AG04450 (cell line): ENCODE results near the gene PRAME. TPM values are rescaled to one million over a fixed set of nuclear protein-coding genes. Genes with fewer than 3 reads are reported as not detected.
"Not testable (repeated sequence)": the region's sequence is repeated elsewhere in the genome, so short reads cannot be mapped to it uniquely, and the experiment has no call there.

Source experiments
- CTCF ChIA-PET: fragments of 300-600, 350-600 bp; formaldehyde crosslinking; extraction: SDS; loops from one replicate; lab custom pipeline; 2022; ENCODE audit warnings: antibody characterized with exemption, inconsistent platforms; lab: Charles Lee
- POLR2A ChIA-PET: fragments of 350-600 bp; formaldehyde crosslinking; extraction: SDS; loops from one replicate; lab custom pipeline; 2021; ENCODE audit warnings: antibody characterized with exemption, inconsistent platforms; lab: Yijun Ruan, JAX
- DNase-seq: peaks from one replicate; pipeline ENCODE4 v3.0.0-alpha.2; 2011; ENCODE audit warnings: low read depth, low spot score
- H3K27ac ChIP-seq: one replicate; pipeline ENCODE4 v1.5.1; 2012; ENCODE audit warnings: low read depth, low read length, control low read depth
- H3K27me3 ChIP-seq: one replicate; pipeline ENCODE4 v1.6.0; 2012; ENCODE audit warnings: low read length; ENCODE audit not compliant: control insufficient read depth, insufficient read depth
- H3K4me3 ChIP-seq: 2 replicates; pipeline ENCODE4 v1.5.1; 2011; ENCODE audit warnings: mild to moderate bottlenecking, low read depth, low read length, control low read depth
- H3K9me3 ChIP-seq: 2 replicates; pipeline ENCODE4 v1.5.1; 2012; ENCODE audit warnings: low read length; ENCODE audit not compliant: control insufficient read depth, insufficient read depth
- polyA plus RNA-seq: library from polyadenylated mRNA; depleted of rRNA; stranded (reverse); fragments of >200 nt; gene quantifications from 2 replicates; pipeline ENCODE4 v1.2.3, GENCODE V29; 2011
- TF ChIP-seq, protein P1 (sequence below): IDR thresholded peaks from 2 replicates; pipeline ENCODE4 v1.5.1; 2011; ENCODE audit warnings: low read depth, low read length, control low read depth, inconsistent platforms

The PRAME gene
- polyA plus RNA-seq, 1 experiment: 0.24 TPM

DNA sequence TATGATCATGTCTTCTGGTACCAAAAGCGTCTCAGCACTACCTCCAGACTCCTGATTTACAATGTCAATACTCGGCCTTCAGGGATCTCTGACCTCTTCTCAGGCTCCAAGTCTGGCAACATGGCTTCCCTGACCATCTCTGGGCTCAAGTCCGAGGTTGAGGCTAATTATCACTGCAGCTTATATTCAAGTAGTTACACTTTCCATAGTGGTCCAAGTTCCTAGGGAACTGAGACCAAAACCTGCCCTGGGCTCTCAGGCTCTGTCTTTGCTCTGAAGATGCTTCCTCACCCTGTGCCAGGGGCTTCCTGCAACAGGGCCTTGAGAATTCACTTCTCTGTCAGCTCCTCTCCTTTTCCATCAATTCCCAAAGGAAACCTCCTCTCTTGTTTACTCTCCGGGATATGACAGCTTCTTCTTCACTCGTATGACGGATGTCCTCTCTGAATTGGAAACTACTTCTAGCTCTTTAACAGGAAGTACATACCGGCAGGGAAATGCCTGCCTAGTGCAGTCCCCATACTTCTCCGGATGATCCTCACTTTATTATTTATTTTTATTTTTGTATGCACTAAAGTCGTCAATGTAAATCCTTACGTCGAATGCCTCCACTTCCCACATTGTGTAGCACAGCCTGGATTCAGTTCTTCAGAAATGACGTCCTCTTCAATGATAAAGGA is 29.6 kb upstream of the PRAME start:
- POLR2A ChIA-PET: no interaction called here
- no peak for DNase-seq
- Histone ChIP-seq H3K27ac (no peak overlapping the region), H3K9me3 (no peaks in the 10 kb centered on the region), H3K27me3 (peaks cover 5% of the 10 kb centered on the region), H3K4me3 (no peak overlapping the region)
- TF ChIP-seq, protein P1, sequence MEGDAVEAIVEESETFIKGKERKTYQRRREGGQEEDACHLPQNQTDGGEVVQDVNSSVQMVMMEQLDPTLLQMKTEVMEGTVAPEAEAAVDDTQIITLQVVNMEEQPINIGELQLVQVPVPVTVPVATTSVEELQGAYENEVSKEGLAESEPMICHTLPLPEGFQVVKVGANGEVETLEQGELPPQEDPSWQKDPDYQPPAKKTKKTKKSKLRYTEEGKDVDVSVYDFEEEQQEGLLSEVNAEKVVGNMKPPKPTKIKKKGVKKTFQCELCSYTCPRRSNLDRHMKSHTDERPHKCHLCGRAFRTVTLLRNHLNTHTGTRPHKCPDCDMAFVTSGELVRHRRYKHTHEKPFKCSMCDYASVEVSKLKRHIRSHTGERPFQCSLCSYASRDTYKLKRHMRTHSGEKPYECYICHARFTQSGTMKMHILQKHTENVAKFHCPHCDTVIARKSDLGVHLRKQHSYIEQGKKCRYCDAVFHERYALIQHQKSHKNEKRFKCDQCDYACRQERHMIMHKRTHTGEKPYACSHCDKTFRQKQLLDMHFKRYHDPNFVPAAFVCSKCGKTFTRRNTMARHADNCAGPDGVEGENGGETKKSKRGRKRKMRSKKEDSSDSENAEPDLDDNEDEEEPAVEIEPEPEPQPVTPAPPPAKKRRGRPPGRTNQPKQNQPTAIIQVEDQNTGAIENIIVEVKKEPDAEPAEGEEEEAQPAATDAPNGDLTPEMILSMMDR: no peak
- CTCF ChIA-PET: interaction anchor here (1.4 to 5.4 kb wide), 7 partner anchors 9 to 369 kb away, joined by 4 to 53 read pairs (median 10); no protein-coding TSS in a partner anchor

DNA sequence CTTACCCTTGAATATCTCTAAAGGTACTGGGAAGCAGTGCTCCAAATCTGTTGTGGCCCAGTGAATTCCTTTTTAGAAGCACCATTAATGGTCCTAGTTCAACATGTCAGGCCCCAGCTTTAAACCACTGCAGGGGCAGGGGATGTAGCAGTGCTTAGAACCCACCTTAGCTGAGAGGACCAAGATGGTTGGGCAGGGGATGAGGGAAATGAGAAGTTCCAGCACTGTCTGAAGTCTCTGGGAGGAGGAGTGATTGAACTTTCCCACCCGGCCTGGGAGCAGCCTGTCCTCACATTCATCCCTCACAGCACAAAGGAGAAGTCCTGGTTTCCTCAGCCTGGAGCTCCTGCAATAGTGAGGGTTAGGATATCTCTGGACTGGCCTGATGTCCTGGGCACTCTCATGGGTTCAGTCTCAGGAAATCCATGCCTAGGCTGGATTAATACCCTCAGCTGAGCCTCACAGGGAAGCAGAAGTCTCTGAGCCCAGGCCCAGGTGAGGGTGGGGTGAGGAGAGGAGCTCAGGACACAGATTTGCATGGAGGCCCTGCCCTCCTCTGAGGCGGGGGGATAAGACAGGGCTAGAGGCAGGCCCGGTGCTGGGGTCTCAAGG is 28.6 kb upstream of the PRAME start:
- no peaks in the 10 kb centered on the region for H3K9me3 ChIP-seq
- POLR2A ChIA-PET: interaction anchor here (0.6 kb wide), 1 partner anchor 8 kb away, joined by 4 read pairs; no protein-coding TSS in a partner anchor
- H3K27ac ChIP-seq: no peak overlapping the region
- DNase-seq: no peak
- peaks cover 5% of the 10 kb centered on the region for H3K27me3 ChIP-seq
- CTCF ChIA-PET: interaction anchor here (0.6 to 5.4 kb wide), 23 partner anchors 9 to 1008 kb away, joined by 3 to 53 read pairs (median 4); no protein-coding TSS in a partner anchor
- TF ChIP-seq, protein P1: no peak
- H3K4me3 ChIP-seq: no peak overlapping the region

DNA sequence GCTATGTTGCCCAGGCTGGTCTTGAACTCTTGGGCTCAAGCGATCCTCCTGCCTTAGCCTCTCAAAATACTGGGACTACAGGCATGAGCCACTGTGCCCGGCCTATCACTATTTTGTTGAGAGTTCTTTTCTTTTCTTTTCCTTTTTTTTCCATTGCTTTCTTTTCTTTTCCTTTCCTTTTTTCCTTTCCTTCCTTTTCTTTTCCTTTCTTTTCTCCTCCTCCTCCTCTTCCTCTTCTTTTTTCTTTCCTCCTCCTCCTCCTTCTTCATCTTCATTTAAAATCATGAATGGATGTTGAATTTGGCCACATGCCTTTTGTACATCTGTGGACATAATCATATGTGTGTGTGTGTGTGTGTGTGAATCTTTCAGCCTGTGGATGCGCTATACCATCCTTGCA is 25.7 kb upstream of the PRAME start:
- no peak overlapping the region for H3K27ac ChIP-seq
- H3K9me3 ChIP-seq: no peaks in the 10 kb centered on the region
- DNase-seq: no peak
- no peak overlapping the region for H3K4me3 ChIP-seq
- TF ChIP-seq, protein P1: no peak
- peaks cover 5% of the 10 kb centered on the region for H3K27me3 ChIP-seq
- POLR2A ChIA-PET: no interaction called here
- CTCF ChIA-PET: interaction anchor here (0.7 to 5.4 kb wide), 5 partner anchors 8 to 300 kb away, joined by 3 to 53 read pairs (median 9); no protein-coding TSS in a partner anchor

DNA sequence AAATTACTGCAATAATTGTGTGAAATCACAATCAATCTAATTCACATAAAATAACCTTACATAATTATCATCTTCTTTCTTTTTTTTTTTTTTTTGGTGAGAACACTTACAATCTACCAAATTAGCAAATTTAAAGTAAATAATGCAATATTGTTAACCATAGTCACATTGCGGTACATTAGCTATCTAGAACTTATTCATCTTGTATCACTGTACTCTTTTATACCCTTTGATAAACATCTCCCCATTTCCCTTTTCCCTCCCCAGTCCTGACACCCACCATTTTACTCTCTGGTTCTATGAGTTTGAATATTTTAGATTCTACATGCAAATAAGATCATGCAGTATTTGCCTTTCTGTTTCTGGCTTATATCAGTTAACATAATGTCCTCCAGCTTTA is 24.0 kb upstream of the PRAME start:
- TF ChIP-seq, protein P1: no peak
- Histone ChIP-seq H3K27me3 (no peaks in the 10 kb centered on the region), H3K4me3 (no peak overlapping the region), H3K9me3 (no peaks in the 10 kb centered on the region), H3K27ac (no peak overlapping the region)
- no peak for DNase-seq
- POLR2A ChIA-PET: no interaction called here
- CTCF ChIA-PET: no interaction called here

DNA sequence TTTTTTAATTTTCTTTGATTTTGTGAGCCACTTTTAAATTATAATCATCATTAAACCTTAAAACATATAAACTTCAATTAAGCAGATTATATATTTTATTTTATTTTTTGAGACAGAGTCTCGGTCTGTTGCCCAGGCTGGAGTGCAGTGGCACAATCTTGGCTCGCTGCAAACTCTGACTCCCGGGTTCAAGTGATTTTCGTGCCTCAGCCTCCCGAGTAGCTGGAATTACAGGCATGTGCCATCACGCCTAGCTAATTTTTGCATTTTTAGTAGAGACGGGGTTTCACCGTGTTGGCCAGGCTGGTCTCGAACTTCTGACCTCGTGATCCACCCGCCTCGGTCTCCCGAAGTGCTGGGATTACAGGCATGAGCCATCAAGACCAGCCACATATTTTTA is 22.5 kb upstream of the PRAME start:
- not testable (repeated sequence) for H3K27ac ChIP-seq, H3K4me3 ChIP-seq, H3K9me3 ChIP-seq, H3K27me3 ChIP-seq, DNase-seq
- POLR2A ChIA-PET: interaction anchor here (0.6 kb wide), 1 partner anchor 69 kb away, joined by 3 read pairs; no protein-coding TSS in a partner anchor
- CTCF ChIA-PET: interaction anchor here (0.7 to 1.8 kb wide), 4 partner anchors 9 to 85 kb away, joined by 3 to 5 read pairs (median 3); no protein-coding TSS in a partner anchor
